ENCODE data around the gene DENND6B.

DNA sequence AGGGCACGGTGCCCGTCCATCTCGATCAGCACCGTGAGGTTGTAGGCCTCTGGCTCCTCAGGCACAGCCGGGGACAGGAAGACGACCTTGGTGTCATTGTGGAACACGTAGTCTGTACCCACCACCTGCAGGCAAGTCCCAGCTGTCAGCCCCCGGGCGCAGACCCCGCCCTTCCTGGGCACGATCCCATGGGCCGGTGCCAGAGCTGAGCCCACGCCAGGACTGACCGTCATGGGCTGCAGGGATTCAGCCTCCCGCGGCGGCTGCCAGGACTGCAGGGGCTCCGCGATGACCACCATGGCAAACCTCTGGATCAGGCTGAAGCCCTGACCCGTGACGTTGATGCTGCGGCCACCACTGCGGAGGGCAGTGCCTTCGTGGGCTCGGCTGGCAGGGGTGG lies 44.9 kb downstream of the DENND6B start:
- no peak for TF ChIP-seq POLR2A (IDR thresholded peaks at IDR 0.05)
- TF ChIP-seq, protein P1, sequence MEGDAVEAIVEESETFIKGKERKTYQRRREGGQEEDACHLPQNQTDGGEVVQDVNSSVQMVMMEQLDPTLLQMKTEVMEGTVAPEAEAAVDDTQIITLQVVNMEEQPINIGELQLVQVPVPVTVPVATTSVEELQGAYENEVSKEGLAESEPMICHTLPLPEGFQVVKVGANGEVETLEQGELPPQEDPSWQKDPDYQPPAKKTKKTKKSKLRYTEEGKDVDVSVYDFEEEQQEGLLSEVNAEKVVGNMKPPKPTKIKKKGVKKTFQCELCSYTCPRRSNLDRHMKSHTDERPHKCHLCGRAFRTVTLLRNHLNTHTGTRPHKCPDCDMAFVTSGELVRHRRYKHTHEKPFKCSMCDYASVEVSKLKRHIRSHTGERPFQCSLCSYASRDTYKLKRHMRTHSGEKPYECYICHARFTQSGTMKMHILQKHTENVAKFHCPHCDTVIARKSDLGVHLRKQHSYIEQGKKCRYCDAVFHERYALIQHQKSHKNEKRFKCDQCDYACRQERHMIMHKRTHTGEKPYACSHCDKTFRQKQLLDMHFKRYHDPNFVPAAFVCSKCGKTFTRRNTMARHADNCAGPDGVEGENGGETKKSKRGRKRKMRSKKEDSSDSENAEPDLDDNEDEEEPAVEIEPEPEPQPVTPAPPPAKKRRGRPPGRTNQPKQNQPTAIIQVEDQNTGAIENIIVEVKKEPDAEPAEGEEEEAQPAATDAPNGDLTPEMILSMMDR (IDR thresholded peaks at IDR 0.05), result peak in 1 of 6 experiments; percentile 42
